ENCODE data around the gene DKK3.

The DKK3 gene

DNA sequence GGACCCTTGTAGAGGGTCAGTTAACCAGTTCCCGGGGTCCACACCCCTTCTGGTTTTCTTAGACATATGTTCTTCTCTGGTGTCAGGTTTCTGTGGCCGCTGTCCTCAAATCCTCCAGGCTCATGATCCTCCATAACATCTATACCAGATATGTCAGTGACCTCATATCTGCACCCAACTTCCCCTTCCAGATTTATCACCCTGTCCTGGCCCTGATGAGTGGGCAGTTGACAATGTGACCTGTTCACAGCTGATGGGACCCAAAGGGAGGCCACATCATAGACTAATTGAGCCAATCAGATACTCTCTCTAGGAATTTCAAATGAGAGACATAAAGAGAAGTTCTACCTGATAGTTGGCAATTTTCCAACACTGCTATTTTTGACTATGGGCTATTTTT, 5.1 kb downstream of the DKK3 start:
- DNase-seq = no peak

DNA sequence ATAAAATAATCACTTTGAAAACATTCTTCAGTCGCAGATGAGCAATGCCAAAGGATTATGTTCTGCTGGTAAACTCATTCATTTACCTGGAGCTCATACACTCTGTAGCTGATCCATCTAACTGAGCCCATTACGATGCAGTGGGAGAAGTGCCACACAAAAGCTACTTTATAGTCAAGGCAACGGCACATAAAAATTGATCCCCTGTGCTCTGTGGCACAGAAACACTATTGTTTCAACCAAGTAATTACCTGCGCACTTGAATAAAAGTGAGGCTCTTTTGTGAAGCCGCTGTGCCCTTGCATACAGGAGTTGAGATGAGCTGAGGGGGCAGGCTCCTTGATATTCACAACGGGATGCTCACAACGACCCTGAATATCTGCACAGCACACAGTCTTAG, 7.2 kb downstream of the DKK3 start:
- DNase-seq = no peak

- DNase-seq = no peak
Observed at GRCh38 chr11:11998091-11998781, 10.2 kb downstream of the DKK3 start.

DNA sequence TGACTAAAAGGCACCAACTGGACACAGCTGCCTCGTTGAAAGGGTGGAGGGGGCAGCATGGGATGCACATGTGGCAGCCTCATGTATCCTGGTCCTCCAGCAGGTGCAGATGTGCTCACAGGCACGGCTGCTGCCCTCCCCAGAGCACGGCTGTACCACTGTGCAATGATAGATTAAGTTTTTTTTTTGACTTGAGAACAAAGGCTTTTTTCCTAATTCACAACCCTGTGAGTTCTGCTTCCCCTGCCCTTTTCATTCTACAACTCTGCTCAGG, 11.4 kb downstream of the DKK3 start:
- DNase-seq = no peak

DNA sequence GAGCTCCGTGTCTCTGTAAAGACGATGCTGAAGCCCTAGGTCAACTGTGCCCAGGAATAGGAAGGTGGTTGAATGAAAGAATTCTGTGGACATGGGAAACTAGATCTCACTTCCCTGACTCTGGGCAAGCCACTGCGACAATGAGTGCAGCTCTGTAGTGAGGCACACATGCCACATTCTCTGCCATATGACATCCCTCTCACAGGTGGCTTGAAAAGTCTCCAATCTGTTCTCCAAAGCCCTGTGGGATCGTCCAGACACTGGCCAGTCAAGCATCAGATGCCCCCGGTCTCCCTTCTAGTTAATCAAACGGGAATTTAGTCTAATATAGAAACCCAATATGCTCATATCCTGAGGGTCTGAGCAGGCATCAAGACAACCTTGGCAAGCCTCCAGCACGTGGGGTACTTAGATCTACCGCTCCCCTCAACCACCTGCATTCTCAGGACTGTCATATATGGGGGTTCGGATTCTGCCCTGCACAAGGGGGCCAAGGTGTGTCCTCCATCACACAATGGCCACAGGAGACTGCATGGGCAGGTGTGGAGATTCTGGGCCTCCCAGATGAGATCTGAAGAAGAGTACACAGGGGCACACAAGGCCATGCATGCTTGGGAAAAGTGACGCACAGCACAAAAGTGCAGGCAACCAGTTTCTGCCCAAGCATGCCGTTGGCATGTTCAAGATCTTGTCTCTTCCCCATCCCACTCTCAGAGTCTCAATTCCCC, 11.9 kb downstream of the DKK3 start:
- DNase-seq = no peak

DNA sequence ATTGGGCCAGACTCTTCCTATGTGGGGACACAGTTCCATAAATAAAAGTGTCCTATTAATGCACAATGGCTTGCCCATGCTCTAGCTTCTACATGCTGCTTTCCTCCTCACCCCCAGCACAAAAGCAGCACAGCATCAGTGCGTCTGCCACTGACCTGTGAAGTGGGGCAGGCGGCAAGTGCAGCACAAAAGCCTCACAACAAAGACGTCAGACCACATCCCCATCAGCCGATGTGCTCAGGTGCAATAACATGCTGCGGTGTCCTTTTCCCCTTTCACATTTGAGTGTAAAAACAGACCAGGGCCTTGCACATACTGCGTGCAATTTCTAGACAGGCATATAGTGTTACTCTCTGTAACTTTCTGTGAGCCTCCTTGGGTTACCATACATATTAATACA, 12.8 kb downstream of the DKK3 start:
- DNase-seq = peak; percentile 8 to 12

GRCh38 chr11:11993839-11994238, 14.6 kb downstream of the DKK3 start:
- no peak for DNase-seq

- no peak for DNase-seq
Observed at GRCh38 chr11:11992257-11993212, 15.9 kb downstream of the DKK3 start.

DNA sequence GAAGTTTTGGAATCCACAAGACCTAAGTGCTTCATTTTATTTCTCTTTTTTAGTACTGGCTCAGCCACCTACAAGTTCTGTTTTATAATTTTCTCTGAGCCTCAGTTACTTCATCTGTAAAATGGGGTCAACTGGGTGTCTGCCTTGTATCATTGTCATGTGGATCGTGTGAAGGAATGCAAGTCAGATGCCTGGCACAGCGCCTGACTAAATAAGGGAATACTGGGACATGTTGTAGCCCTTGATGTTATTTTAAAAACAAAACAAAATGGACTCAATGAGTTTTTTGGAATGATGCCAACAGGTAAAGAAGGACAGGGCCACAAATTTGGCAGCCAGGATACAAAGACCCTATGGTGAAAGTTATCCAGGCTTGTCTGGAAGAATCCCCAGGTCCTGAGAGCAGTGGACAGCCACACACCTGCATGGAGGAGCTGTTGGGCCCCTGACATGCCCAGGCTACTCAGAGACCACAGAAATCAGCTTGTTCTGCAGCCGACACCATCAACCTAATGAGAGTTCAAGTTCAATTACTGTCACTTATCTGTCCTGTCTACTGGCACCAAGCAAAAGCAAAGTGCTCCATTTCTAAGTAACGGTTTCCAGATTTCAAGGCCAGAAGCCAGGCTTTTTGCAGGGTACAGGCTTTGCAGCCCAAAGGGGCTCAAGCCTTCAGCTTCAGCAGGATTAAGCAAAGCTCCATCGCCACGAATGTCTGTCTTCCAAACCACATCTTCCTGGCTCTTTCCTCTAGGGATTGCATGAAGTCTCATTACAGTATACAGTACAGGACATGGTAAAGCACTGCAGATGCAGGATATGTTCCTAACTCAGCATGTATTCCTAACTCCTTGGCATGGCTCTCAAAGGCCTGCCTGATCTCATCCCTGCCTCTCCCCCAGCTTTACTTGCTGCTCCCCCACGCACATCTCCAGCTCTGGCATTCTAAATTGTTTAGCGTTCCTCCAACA, 18.4 kb downstream of the DKK3 start:
- DNase-seq = no peak

- no peak for DNase-seq
Observed at GRCh38 chr11:11988681-11989261, 19.7 kb downstream of the DKK3 start.

- no peak for DNase-seq
Observed at GRCh38 chr11:11988099-11988651, 20.3 kb downstream of the DKK3 start.

DNA sequence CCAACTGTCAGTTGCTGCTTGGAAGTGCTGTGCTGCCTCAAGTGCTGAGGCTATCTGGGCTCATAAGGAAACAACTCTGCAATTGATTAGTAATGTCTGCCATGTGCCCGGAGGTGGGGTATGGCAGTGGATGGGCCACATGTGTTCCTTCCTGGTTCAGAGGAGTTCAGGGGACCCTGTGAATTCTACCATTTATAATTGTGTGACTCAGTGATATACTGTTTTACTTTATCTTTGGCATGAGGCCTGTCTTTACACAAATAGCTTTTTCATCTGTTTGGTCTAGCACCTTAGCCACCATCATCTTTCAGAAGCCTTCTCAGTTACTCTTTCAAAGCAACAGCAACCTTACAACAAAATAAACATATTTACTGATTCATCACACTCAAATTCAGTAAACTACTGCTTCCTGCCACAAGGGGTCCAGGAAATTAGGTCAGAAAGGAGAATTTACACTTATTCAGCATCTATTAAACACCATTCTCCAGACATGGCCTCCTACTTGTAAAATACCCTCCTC, 20.9 kb downstream of the DKK3 start:
- DNase-seq = no peak

DNA sequence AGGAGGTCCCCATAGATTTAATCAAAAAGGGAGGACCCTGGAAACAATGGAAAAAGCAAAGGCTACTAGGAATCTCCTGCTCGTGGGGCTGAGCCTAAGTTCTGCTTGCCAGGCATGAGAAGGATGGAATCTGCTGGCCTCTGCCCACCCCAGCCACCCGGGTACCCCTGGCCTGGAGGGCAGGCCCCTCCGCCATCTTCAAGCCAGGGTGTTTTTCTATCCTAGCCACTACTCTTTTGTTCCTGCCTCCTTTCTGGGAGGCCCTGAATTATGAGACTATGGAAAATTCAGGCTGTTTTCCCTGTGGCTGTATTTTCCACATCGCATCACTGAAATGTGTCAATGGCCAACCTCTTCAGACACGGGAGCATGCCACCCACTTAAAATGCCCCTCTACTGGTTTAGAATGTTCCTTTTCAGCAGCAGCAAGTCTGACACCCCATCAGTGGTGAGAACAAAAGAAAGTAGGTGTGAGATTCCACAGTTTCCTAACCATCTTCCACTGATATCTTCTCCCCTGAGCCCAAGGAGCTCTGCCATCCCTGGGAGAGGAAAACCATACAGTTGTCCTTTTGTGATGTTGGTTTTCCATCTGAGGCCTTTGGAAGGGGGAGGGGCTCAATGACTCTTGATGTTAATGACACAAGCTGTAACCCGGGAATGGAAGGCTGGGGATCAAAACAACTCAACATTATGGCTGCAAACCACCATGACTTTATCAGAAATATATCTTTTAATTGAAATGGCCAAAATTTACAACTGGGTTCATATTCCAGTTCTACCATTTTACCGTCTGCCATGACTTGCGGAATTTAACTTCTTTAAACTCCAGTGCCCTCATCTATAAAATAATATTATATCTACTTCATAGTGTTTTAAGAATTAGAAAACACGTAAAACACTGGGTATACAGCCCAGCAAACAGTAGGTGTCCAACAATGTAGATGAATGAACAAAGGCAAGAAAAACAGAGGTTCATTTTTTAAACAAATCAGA, 22.2 kb downstream of the DKK3 start:
- no peak for DNase-seq

DNA sequence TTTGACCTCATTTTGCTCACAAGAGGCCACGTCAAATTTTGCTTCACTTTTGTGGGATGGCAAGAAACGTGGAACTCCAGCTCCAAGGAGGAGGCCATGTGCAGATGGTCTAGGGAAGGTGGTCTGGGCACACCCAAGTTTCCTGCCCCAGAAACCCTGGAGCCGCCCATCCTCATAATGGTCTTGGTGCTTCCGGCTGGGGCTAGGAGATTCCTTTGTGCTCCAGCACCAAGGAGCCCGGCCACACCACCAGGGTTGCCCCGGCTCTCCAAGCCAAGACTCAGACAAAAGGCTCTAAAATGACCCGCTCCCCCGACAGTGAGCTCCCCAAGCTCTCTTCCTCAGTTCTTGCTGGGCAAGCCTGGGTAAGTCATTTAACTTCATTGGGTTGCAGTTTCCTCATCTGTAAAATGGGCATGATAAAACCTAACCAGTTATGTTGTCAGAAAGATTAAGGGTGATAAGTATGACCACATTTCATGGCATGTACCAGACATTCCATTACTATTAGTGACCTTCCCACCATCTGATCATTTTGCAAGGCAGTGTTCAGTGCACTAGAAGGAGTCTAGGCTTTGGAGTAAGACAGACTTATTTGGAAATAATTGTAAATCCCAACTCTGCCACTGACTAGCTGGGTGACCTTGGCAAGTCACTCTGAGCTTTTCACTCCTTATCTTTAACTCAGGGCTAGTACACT, 23.3 kb downstream of the DKK3 start:
- DNase-seq = no peak

- no peak for DNase-seq
Observed at GRCh38 chr11:11984563-11984962, 23.9 kb downstream of the DKK3 start.

DNA sequence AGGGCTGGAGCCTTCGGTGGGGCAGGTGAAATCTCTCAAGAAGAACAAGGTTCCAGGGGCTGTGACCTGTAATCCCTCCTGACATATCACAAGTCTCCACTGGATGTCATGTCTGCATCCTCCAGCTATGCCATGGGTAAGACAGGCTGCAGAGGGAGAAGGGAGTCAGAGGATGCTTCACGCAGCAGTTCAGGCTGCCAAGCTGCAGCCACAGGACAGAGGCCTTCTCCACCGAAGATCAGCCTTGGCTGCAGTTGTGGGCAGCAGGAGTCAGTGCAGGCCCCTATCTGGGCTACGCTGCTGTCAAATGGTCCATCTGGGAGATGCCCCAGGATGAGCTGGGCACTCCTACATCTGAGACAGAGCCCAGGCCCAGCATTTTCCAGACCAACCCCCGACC, 25.0 kb downstream of the DKK3 start:
- no peak for DNase-seq

DNA sequence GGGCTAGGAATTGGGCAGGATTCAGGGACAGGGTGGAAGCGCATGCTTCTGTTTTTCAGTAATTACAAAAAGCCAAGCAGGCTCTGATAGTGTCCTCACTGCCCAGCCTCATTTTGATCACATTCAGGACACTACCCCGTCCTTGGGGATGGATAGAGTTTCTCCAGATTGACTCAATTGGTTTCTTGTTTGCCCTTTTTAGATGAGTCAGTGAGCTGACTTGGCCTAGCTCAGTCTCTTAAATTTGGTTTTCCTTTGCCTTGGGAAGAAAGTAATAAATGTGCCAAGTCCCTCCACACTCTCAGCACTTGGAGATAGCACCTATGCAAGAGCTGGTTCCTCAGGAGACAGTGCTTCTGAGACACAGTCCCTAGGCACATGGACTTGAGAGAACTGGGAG, 25.5 kb downstream of the DKK3 start:
- DNase-seq = no peak

DNA sequence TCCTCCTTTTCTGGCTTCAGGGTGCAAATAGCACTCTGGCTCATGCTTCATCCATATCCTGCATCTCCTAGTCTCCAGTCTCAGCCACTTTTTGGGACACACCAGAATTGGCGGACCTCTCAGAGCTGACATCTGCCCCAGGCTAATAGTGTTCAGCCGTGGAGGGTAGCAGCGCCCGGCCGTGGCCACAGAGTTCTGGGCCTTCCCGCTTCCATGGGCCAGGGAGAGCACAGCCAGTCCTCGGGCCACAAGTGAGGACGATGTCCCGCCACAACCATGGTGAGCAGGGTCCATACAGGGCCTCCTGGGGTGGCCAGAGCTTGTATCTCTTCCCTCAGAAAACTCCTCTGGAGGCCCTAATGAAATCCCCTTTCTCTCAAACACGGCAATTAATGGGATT, 26.0 kb downstream of the DKK3 start:
- no peak for DNase-seq

- no peak for DNase-seq
Observed at GRCh38 chr11:11981840-11982239, 26.6 kb downstream of the DKK3 start.

GRCh38 chr11:11981364-11981763, 27.1 kb downstream of the DKK3 start:
- no peak for DNase-seq
